Left lung (tissue), 10 donors: ENCODE data around the gene ZBED3. TPM values are rescaled to one million over a fixed set of nuclear protein-coding genes. Genes with fewer than 3 reads are reported as not detected.
"Not testable (repeated sequence)": the region's sequence is repeated elsewhere in the genome, so short reads cannot be mapped to it uniquely, and the experiment has no call there.

Experiments
- ATAC-seq: fragments of 200-7000 bp; cut with Tn5 transposase; one replicate; pipeline ENCODE4 v1.9.1; 2020; ENCODE audit warnings: moderate library complexity
- DNase-seq, 4 donors: peaks; one replicate each; pipeline ENCODE4 v3.0.0-alpha.2; 2013 to 2020
- H3K27ac ChIP-seq, 2 donors: fragments of 200-600 bp; sonication (generic) in 1 of 2; one replicate each; pipeline versions ENCODE4 v1.5.0 to v1.8.0; 2020 to 2021
- H3K27me3 ChIP-seq, 2 donors: fragments of 200-600 bp; sonication (generic) in 1 of 2; one replicate each; pipeline versions ENCODE4 v1.5.0 to v1.8.0; 2020 to 2021
- H3K36me3 ChIP-seq, 2 donors: fragments of 200-600 bp; sonication (generic) in 1 of 2; one replicate each; pipeline versions ENCODE4 v1.5.0 to v1.8.0; 2020 to 2021
- H3K4me1 ChIP-seq, 2 donors: fragments of 200-600 bp; one replicate each; pipeline ENCODE4 v1.8.0; 2021
- H3K4me3 ChIP-seq, 2 donors: fragments of 200-600 bp; sonication (generic) in 1 of 2; one replicate each; pipeline versions ENCODE4 v1.5.0 to v1.8.0; 2020 to 2021; ENCODE audit warnings: mild to moderate bottlenecking in 1 of 2
- H3K9me3 ChIP-seq, 2 donors: fragments of 200-600 bp; sonication (generic) in 1 of 2; one replicate each; pipeline versions ENCODE4 v1.5.0 to v1.8.0; 2020 to 2021
- intact Hi-C, 2 donors: fragments of 100-400 bp; cut with DNase I; formaldehyde crosslinking; loops; one replicate each; pipeline versions ENCODE4 v1.11.2 to v1.14.2; 2022
- polyA plus RNA-seq, 6 donors: library from polyadenylated mRNA; unstranded; fragments of 120-200 nt; gene quantifications; one replicate each; pipeline ENCODE4 v1.2.1, GENCODE V29; 2013; ENCODE audit not compliant: insufficient read length in 6 of 6
- total RNA-seq, 2 donors: library from RNA; stranded (reverse); fragmentation: NEBNext Ultra II Directional; extraction: Animal tissue kit (Norgen Biotek cat#: 25700); gene quantifications; one replicate each; pipeline ENCODE4 v1.2.1, GENCODE V29; 2021
- TF ChIP-seq, protein P1 (sequence below), 2 donors: fragments of 200-600 bp; sonication (generic) in 1 of 2; IDR thresholded peaks; one replicate each; pipeline versions ENCODE4 v1.5.0 to v1.8.0; 2021; ENCODE audit warnings: antibody characterized with exemption in 2 of 2
- donor health status: DM: no; HTN: yes; CAD: no.
- donor health status: DM: no; HTN: no; CAD: no.

ZBED3 gene
- total and polyA plus RNA-seq, 8 donors, result 11.9 to 32.4 (median 28.3) TPM

DNA sequence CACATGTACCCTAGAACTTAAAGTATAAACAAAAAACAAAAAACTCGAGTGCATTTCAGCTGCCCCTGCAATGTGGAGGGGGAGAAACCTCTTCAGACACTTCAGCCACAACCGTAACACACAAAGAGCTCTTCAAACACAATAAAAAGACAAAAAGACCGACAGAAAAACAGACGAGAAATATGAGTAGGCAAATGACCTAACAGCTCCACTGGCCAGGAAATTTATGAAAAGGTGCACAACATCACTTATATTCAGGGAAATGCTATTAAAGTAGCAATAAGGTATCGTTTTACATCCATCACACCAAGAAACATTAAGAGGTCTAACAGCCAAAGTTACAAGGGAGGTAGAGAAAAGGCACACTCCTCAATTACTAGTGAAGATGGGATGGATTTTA lies 6.2 kb downstream of the ZBED3 start:
- H3K27me3 ChIP-seq, result no peaks in the 10 kb centered on the region
- no peak overlapping the region for H3K27ac ChIP-seq
- intact Hi-C loops, result no loop called here
- H3K4me3 ChIP-seq, result no peak overlapping the region
- peaks cover 0 to 14% of the 10 kb centered on the region in 2 donors for H3K4me1 ChIP-seq
- ATAC-seq (no peak), DNase-seq (no peak)
- peaks cover 0 to 3% of the 10 kb centered on the region in 2 donors for H3K36me3 ChIP-seq
- TF ChIP-seq, protein P1, sequence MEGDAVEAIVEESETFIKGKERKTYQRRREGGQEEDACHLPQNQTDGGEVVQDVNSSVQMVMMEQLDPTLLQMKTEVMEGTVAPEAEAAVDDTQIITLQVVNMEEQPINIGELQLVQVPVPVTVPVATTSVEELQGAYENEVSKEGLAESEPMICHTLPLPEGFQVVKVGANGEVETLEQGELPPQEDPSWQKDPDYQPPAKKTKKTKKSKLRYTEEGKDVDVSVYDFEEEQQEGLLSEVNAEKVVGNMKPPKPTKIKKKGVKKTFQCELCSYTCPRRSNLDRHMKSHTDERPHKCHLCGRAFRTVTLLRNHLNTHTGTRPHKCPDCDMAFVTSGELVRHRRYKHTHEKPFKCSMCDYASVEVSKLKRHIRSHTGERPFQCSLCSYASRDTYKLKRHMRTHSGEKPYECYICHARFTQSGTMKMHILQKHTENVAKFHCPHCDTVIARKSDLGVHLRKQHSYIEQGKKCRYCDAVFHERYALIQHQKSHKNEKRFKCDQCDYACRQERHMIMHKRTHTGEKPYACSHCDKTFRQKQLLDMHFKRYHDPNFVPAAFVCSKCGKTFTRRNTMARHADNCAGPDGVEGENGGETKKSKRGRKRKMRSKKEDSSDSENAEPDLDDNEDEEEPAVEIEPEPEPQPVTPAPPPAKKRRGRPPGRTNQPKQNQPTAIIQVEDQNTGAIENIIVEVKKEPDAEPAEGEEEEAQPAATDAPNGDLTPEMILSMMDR (IDR thresholded peaks at IDR 0.05), result no peak
- no peaks in the 10 kb centered on the region for H3K9me3 ChIP-seq

DNA sequence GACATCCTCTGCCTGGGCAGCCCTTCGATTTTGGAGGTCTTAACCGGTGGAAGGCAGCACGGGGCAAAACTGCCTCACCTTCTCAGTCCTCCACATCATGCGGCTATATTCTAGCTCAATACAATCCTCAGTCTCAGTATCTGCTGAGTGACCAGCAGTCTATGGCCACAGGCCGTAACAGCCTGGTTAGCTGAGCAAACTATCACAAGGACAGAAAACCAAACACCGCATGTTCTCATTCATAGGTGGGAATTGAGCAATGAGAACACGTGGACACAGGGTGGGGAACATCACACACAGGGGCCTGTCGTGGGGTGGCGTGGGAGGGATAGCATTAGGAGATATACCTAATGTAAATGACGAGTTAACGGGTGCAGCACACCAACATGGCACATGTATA lies 6.6 kb downstream of the ZBED3 start:
- H3K27me3 ChIP-seq, H3K9me3 ChIP-seq, ATAC-seq, H3K4me3 ChIP-seq, H3K27ac ChIP-seq, H3K36me3 ChIP-seq, intact Hi-C loops, DNase-seq: not testable (repeated sequence)
- H3K4me1 ChIP-seq, result peaks cover 0 to 12% of the 10 kb centered on the region in 2 donors

DNA sequence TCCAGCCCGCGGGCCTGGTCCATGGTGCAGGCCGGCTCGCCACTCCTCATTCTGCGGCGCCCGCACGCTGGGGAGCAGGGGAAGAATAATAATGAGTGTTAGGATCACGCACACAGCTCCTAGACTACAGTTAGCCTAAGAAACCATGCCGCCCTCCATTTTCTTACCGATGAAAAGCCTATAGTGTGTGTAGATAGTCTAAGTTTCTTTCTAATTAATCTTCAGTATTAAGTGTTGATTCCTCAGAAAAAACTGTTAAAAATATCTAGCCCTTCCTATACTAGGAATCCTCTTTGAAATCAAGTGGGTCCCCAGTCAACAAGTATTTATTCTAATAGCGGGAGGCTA lies 9.3 kb downstream of the ZBED3 start:
- peaks cover 0 to 3% of the 10 kb centered on the region in 2 donors for H3K36me3 ChIP-seq
- DNase-seq (no peak), ATAC-seq (no peak)
- peaks cover 4 to 12% of the 10 kb centered on the region in 2 donors for H3K4me1 ChIP-seq
- no peak overlapping the region for H3K27ac ChIP-seq
- no peaks in the 10 kb centered on the region for H3K27me3 ChIP-seq
- intact Hi-C loops, result no loop called here
- no peaks in the 10 kb centered on the region for H3K9me3 ChIP-seq
- TF ChIP-seq, protein P1 (IDR thresholded peaks at IDR 0.05), result no peak
- H3K4me3 ChIP-seq, result peak overlapping the region; percentile 27 to 44

DNA sequence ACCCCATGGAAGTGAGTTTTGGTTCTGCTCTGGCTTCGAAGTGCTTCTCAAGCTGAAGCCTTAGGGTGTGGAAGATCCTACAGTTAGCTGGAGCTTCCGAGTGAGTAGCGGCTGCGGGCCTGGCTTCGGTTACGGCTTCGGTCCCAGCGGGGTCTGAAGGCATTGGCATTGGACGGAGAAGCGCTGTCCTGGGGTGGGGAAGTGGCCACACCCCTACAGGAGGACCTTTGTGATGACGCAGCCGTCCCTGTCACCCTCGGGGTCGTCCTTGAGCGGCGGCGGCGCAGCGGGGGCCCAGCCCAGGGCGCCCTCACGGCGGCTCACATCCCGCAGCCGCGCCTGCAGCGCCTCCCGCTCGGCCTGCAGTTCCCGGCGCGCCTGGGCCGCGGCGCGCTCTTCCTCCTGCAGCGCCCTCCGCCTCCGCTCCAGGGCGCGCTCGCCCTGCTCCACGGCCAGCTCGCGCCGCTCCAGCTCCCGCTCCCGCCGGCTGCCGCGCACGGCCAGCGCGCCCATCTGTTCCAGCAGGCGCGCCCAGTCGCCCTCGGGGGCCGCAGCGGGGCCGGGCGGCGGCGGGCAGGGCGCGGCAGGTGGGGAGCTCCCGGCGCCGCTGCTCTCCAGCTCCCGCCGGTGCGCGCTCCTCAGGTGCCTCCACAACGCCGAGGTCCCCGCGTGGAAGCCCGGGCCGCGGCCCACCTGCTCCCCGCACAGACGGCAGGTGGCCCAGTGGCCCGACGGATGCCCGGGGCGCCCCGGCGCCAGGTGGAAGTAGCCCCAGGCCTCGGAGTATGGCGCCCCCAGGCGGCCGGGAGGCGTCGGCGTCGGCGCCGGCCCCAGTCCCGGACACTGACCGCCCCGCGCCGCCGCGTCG lies 9.9 kb downstream of the ZBED3 start:
- Histone ChIP-seq H3K4me3 (peak overlapping the region; percentile 27 to 44), H3K4me1 (peaks cover 4 to 12% of the 10 kb centered on the region in 2 donors), H3K36me3 (peaks cover 0 to 3% of the 10 kb centered on the region in 2 donors), H3K9me3 (no peaks in the 10 kb centered on the region), H3K27me3 (no peaks in the 10 kb centered on the region), H3K27ac (peak overlapping the region in 1 of 2 donors; percentile 50)
- ATAC-seq (peak; percentile 92), DNase-seq (peak; percentile 63 to 94 (median 72))
- TF ChIP-seq, protein P1 (IDR thresholded peaks at IDR 0.05), result peak; percentile 40 to 80
- intact Hi-C loops, result no loop called here

DNA sequence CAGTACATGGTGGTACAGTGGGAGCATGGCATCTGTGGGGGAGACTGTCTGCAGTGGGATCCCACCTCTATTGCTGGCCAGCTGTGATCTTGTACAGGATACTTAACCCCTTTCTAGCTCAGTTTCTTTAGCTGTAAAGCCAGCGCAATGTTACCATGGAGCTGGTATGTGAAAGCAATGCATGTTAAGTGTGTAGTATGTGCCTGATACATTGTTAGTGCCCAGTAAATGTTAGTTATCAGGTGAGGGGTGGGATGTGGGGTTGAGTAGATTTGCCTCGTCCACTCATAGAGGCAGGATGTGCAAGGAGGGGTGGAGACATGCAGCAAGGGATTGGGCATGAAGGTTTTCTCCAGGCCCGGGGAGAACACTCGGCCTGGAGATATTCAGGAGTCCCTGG lies 12.3 kb downstream of the ZBED3 start:
- H3K9me3 ChIP-seq, result no peaks in the 10 kb centered on the region
- ATAC-seq, result no peak
- H3K36me3 ChIP-seq, result peaks cover 0 to 3% of the 10 kb centered on the region in 2 donors
- TF ChIP-seq, protein P1 (IDR thresholded peaks at IDR 0.05), result no peak
- no peaks in the 10 kb centered on the region for H3K27me3 ChIP-seq
- no peak for DNase-seq
- intact Hi-C loops, result no loop called here
- H3K4me1 ChIP-seq, result peaks cover 4 to 12% of the 10 kb centered on the region in 2 donors
- no peak overlapping the region for H3K4me3 ChIP-seq
- no peak overlapping the region for H3K27ac ChIP-seq
